K562 (cell line): Measurements from ENCODE around the gene C17orf114.

Experiments used
- ATAC-seq: fragments of 200-7000 bp; cut with Tn5 transposase; 3 replicates; pipeline ENCODE4 v1.9.1; 2020; ENCODE audit warnings: moderate library complexity
- BruUV-seq: library from RNA; stranded (reverse); fragments of 400-500 nt; replicated peaks from 2 replicates; lab custom pipeline; 2021; lab: Mats Ljungman, UMichigan
- CTCF ChIA-PET: fragments of 300-600 bp; formaldehyde crosslinking; extraction: SDS; loops from one replicate; lab custom pipeline; 2021; ENCODE audit warnings: low intra/inter-chr PET ratio; lab: Yijun Ruan, JAX
- POLR2A ChIA-PET: fragments of 300-600, 350-650 bp; sonication (Branson Sonifier 250); formaldehyde crosslinking; extraction: SDS; loops from one replicate; lab custom pipeline; 2021; ENCODE audit warnings: antibody characterized with exemption, inconsistent platforms; lab: Yijun Ruan, JAX
- DNase-seq, 4 experiments: peaks; one replicate each; pipeline versions ENCODE4 v3.0.0 to v3.0.0-alpha.2; 2011 to 2018; ENCODE audit warnings: low spot score in 3 of 4, mixed read lengths in 3 of 4; ENCODE audit errors: extremely low read depth in 1 of 4
- FAIRE-seq: peaks from 2 replicates; lab custom pipeline; 2011; peaks lifted over from hg19 to GRCh38; lab: Jason Lieb, UNC
- H2AFZ ChIP-seq: 2 replicates; pipeline ENCODE4 v1.6.0; 2011; ENCODE audit warnings: low read depth, low read length, control low read depth, inconsistent platforms
- H3K27ac ChIP-seq: fragments of 200-600 bp; 3 replicates; pipeline ENCODE4 v1.8.0; 2011; ENCODE audit warnings: low read depth, mild to moderate bottlenecking, control low read depth, inconsistent platforms, low read length, moderate library complexity, mixed read lengths; ENCODE audit errors: extremely low read depth
- H3K27me3 ChIP-seq, 2 experiments: fragments of 300-600 bp in 1 of 2; 2 replicates in 1 of 2; 3 replicates in 1 of 2; pipeline versions ENCODE4 v1.6.0 to v1.8.0; 2011; ENCODE audit warnings: inconsistent platforms in 2 of 2, low read length in 2 of 2, mild to moderate bottlenecking in 1 of 2, mixed read lengths in 1 of 2, moderate library complexity in 1 of 2; ENCODE audit not compliant: control insufficient read depth in 2 of 2, insufficient read depth in 2 of 2
- H3K36me3 ChIP-seq: fragments of 300-600 bp; 3 replicates; pipeline ENCODE4 v1.8.0; 2011; ENCODE audit warnings: mild to moderate bottlenecking, low read length, inconsistent platforms; ENCODE audit not compliant: control insufficient read depth, insufficient read depth
- H3K4me1 ChIP-seq, 2 experiments: fragments of 200-600 bp in 1 of 2; replicated peaks in 1 of 2; 2 replicates in 1 of 2; 3 replicates in 1 of 2; pipeline versions ENCODE4 v1.5.1 to v1.8.0; 2011; ENCODE audit warnings: inconsistent platforms in 2 of 2, low read length in 2 of 2, mild to moderate bottlenecking in 1 of 2, mixed read lengths in 1 of 2, moderate library complexity in 1 of 2; ENCODE audit not compliant: control insufficient read depth in 2 of 2, insufficient read depth in 2 of 2
- H3K4me2 ChIP-seq: 2 replicates; pipeline ENCODE4 v1.6.1; 2011; ENCODE audit warnings: low read length, control low read depth, inconsistent platforms, mixed read lengths; ENCODE audit not compliant: insufficient read depth
- H3K4me3 ChIP-seq: fragments of 200-600 bp; sonication (generic), shearing (Covaris generic); 2 replicates; pipeline ENCODE4 v1.5.1; 2016; ENCODE audit warnings: control low read depth, inconsistent platforms
- H3K79me2 ChIP-seq: fragments of 200-600 bp; 3 replicates; pipeline ENCODE4 v1.8.0; 2011; ENCODE audit warnings: low read length, inconsistent platforms; ENCODE audit not compliant: control insufficient read depth, insufficient read depth
- H3K9ac ChIP-seq, 2 experiments: 2 replicates each; pipeline versions ENCODE4 v1.6.0 to v1.6.1; 2011; ENCODE audit warnings: low read depth in 2 of 2, low read length in 2 of 2, control low read depth in 1 of 2, inconsistent platforms in 1 of 2, mild to moderate bottlenecking in 1 of 2, mixed read lengths in 1 of 2; ENCODE audit not compliant: insufficient read depth in 1 of 2
- H3K9me1 ChIP-seq: one replicate; pipeline ENCODE4 v1.6.0; 2011; ENCODE audit warnings: inconsistent platforms, mild to moderate bottlenecking, low read length, moderate library complexity; ENCODE audit not compliant: control insufficient read depth, insufficient read depth
- H3K9me3 ChIP-seq: replicated peaks from 2 replicates; pipeline ENCODE4 v1.5.1; 2011; ENCODE audit warnings: low read depth, low read length, inconsistent platforms; ENCODE audit not compliant: control insufficient read depth, insufficient read depth
- H4K20me1 ChIP-seq: replicated peaks from 2 replicates; pipeline ENCODE4 v1.6.1; 2011; ENCODE audit warnings: low read length, inconsistent platforms, mixed read lengths; ENCODE audit not compliant: control insufficient read depth, insufficient read depth
- ZNF232 ChIP-seq: sonication (generic); formaldehyde crosslinking; IDR thresholded peaks from 2 replicates; pipeline ENCODE4 v1.8.0; 2022; ENCODE audit warnings: mild to moderate bottlenecking, missing genetic modification reagents
- WGBS: fragments of 100-300 bp; shearing (Covaris generic); methylation state at CpG from one replicate; pipeline ENCODE4 v1.1.6; 2016; ENCODE audit warnings: low coverage, mixed read lengths; ENCODE audit not compliant: insufficient coverage; ENCODE audit errors: missing lambda C conversion rate; 5-methylcytosine and 5-hydroxymethylcytosine counted together
- in situ Hi-C: fragments of 300-500 bp; cut with MboI; formaldehyde crosslinking; loops from 4 replicates; pipeline ENCODE4 v1.15.0; 2018; ENCODE audit warnings: inconsistent platforms, mixed read lengths
- intact Hi-C: fragments of 100-400 bp; cut with micrococcal nuclease; formaldehyde crosslinking; loops from 2 replicates; pipeline ENCODE4 v1.14.2; 2022
- TF ChIP-seq, protein P1 (sequence below): fragments of 450-650 bp; IDR thresholded peaks from 2 replicates; pipeline ENCODE4 v1.6.1; 2018; ENCODE audit not compliant: partially characterized antibody

Gene C17orf114

DNA sequence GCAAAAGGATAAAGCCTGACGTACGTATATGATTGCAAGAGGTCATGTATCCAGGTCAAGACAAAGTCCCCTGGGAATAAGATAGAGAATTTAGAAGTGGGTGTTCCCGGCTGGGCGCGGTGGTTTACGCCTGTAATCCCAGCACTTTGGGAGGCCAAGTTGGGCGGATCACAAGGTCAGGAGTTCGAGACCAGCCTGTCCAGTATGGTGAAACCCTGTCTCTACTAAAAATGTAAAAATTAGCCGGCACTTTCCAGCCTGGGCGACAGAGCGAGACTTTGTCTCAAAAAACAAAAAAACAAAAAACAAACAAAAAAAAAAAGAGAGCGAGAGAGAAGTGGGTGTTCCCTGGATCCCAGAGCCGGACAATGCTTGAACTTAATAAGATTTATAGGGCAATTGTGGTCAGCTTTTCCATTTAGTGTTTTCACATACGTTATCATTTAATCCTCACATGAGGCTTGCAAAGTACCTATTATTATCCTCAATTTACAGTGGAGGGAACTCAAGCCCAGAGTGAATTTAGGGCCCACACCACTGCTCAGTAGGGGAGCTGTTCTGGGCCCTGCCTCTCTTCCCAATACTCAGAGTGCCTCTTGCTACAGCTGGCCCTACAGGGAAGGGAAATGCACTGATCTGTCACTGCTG is 13.8 kb downstream of the C17orf114 start:
- H3K9me3 ChIP-seq, result no peaks in the 10 kb centered on the region
- DNase-seq, result no peak
- no peak overlapping the region for H3K4me3 ChIP-seq
- no peak overlapping the region for H3K27ac ChIP-seq
- H3K27me3 ChIP-seq, result peaks cover 3 to 11% of the 10 kb centered on the region in 2 experiments; a peak in 3 of 5 replicates
- no peaks in the 10 kb centered on the region for H3K9me1 ChIP-seq
- no peak for FAIRE-seq
- peak overlapping the region in 1 of 2 experiments; percentile 93; a peak in 1 of 4 replicates for H3K9ac ChIP-seq
- H3K4me1 ChIP-seq, result peaks cover 0 to 31% of the 10 kb centered on the region in 2 experiments; a peak in 2 of 5 replicates
- no peaks in the 10 kb centered on the region for H4K20me1 ChIP-seq
- no peak overlapping the region; the same call in 1 of the 2 replicates for H3K4me2 ChIP-seq
- no peak for ATAC-seq
- H3K79me2 ChIP-seq, result peaks cover 6% of the 10 kb centered on the region; the same call in 2 of the 3 replicates
- no peak overlapping the region for H2AFZ ChIP-seq
- in situ Hi-C loops (no loop called here), intact Hi-C loops (no loop called here)
- ChIA-PET CTCF (interaction anchor here (0.6 to 2.9 kb wide), 2 partner anchors 78 to 377 kb away, joined by 6 to 13 read pairs; partner anchors contain the start of gene ARRB2), POLR2A (interaction anchor here (0.7 to 1.0 kb wide), 2 partner anchors 10 to 75 kb away, joined by 3 to 4 read pairs; no protein-coding TSS in a partner anchor)
- WGBS, result 76% methylated on average over 10 of the region's 14 CpGs
- H3K36me3 ChIP-seq, result no peaks in the 10 kb centered on the region
- TF ChIP-seq, protein P1, sequence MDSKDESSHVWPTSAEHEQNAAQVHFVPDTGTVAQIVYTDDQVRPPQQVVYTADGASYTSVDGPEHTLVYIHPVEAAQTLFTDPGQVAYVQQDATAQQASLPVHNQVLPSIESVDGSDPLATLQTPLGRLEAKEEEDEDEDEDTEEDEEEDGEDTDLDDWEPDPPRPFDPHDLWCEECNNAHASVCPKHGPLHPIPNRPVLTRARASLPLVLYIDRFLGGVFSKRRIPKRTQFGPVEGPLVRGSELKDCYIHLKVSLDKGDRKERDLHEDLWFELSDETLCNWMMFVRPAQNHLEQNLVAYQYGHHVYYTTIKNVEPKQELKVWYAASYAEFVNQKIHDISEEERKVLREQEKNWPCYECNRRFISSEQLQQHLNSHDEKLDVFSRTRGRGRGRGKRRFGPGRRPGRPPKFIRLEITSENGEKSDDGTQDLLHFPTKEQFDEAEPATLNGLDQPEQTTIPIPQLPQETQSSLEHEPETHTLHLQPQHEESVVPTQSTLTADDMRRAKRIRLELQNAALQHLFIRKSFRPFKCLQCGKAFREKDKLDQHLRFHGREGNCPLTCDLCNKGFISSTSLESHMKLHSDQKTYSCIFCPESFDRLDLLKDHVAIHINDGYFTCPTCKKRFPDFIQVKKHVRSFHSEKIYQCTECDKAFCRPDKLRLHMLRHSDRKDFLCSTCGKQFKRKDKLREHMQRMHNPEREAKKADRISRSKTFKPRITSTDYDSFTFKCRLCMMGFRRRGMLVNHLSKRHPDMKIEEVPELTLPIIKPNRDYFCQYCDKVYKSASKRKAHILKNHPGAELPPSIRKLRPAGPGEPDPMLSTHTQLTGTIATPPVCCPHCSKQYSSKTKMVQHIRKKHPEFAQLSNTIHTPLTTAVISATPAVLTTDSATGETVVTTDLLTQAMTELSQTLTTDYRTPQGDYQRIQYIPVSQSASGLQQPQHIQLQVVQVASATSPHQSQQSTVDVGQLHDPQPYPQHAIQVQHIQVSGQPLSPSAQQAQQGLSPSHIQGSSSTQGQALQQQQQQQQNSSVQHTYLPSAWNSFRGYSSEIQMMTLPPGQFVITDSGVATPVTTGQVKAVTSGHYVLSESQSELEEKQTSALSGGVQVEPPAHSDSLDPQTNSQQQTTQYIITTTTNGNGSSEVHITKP, result no peak
- no peak for TF ChIP-seq ZNF232 (CRISPR knock-in tag)
- no TSS peak for BruUV-seq
